Right ventricle myocardium superior (tissue), 1 donor: ENCODE results near the gene OR10D3. TPM values are rescaled to one million over a fixed set of nuclear protein-coding genes. Genes with fewer than 3 reads are reported as not detected.
"Not testable (repeated sequence)": the region's sequence is repeated elsewhere in the genome, so short reads cannot be mapped to it uniquely, and the experiment has no call there.

ENCODE experiments used
- ATAC-seq: fragments of 200-7000 bp; cut with Tn5 transposase; one replicate; pipeline ENCODE4 v1.9.1; 2020; ENCODE audit warnings: mild to moderate bottlenecking; ENCODE audit not compliant: poor library complexity
- DNase-seq: peaks from one replicate; pipeline ENCODE4 v3.0.0-alpha.2; 2020
- intact Hi-C: fragments of 100-400 bp; cut with DNase I; formaldehyde crosslinking; loops from one replicate; pipeline ENCODE4 v1.11.2; 2022
- total RNA-seq: library from RNA; stranded (reverse); fragmentation: NEBNext Ultra II Directional; extraction: Animal tissue kit (Norgen Biotek cat#: 25700); gene quantifications from one replicate; pipeline ENCODE4 v1.2.1, GENCODE V29; 2021
- donor health status: DM: no; HTN: yes; CAD: no; lungs with severe emphysema.

OR10D3 gene
- total RNA-seq, 1 donor from 2014 or later = not detected

GRCh38 chr11:124193221-124194010, 10.3 kb downstream of the OR10D3 start:
- ATAC-seq = no peak
- intact Hi-C loops = no loop called here
- DNase-seq = no peak

- ATAC-seq (no peak), DNase-seq (no peak)
- intact Hi-C loops = no loop called here
These were observed 11.4 kb downstream of the OR10D3 start for GRCh38 chr11:124194293-124195188.

- ATAC-seq (peak; percentile 58), DNase-seq (no peak)
- intact Hi-C loops = no loop called here
These were observed 12.1 kb downstream of the OR10D3 start for GRCh38 chr11:124195189-124195734.

GRCh38 chr11:124197999-124198398, 14.9 kb downstream of the OR10D3 start:
- ATAC-seq = no peak
- DNase-seq = no peak
- intact Hi-C loops = no loop called here

- ATAC-seq (no peak), DNase-seq (no peak)
- intact Hi-C loops = no loop called here
These were observed 15.8 kb downstream of the OR10D3 start for GRCh38 chr11:124198897-124199296.

- DNase-seq (no peak), ATAC-seq (no peak)
- intact Hi-C loops = no loop called here
These were observed 16.6 kb downstream of the OR10D3 start for GRCh38 chr11:124199702-124200101.

- DNase-seq (no peak), ATAC-seq (no peak)
- intact Hi-C loops = no loop called here
These were observed 17.5 kb downstream of the OR10D3 start for GRCh38 chr11:124200671-124201070.

- no peak for ATAC-seq
- DNase-seq = no peak
- intact Hi-C loops = no loop called here
These were observed 19.8 kb downstream of the OR10D3 start for GRCh38 chr11:124202951-124203350.

- ATAC-seq = no peak
- no peak for DNase-seq
- intact Hi-C loops = no loop called here
These were observed 20.9 kb downstream of the OR10D3 start for GRCh38 chr11:124204008-124204407.

GRCh38 chr11:124207102-124207792, 24.1 kb downstream of the OR10D3 start:
- intact Hi-C loops = no loop called here
- ATAC-seq = no peak
- no peak for DNase-seq

GRCh38 chr11:124209824-124210357, 26.7 kb downstream of the OR10D3 start:
- no peak for DNase-seq

GRCh38 chr11:124210421-124210820, 27.3 kb downstream of the OR10D3 start:
- ATAC-seq (no peak), DNase-seq (no peak)
- intact Hi-C loops = no loop called here

More at GRCh38 chr11:124209824-124210357, 26.7 kb downstream of the OR10D3 start:
- intact Hi-C loops = no loop called here
- ATAC-seq = no peak

GRCh38 chr11:124211321-124211720, 28.2 kb downstream of the OR10D3 start:
- intact Hi-C loops = no loop called here
- ATAC-seq (no peak), DNase-seq (no peak)

- ATAC-seq = no peak
- intact Hi-C loops = no loop called here
- DNase-seq = no peak
These were observed 30.9 kb downstream of the OR10D3 start for GRCh38 chr11:124214027-124214426.

GRCh38 chr11:124219126-124219525, 36.0 kb downstream of the OR10D3 start:
- no peak for DNase-seq
- intact Hi-C loops = no loop called here
- ATAC-seq = no peak

GRCh38 chr11:124222407-124222806, 39.3 kb downstream of the OR10D3 start:
- DNase-seq (no peak), ATAC-seq (no peak)
- intact Hi-C loops = no loop called here

GRCh38 chr11:124224618-124225423, 41.7 kb downstream of the OR10D3 start:
- ATAC-seq = peak; percentile 39
- intact Hi-C loops, DNase-seq: not testable (repeated sequence)

GRCh38 chr11:124225471-124225870, 42.3 kb downstream of the OR10D3 start:
- intact Hi-C loops = no loop called here
- ATAC-seq (no peak), DNase-seq (no peak)
